AG04450 (cell line): ENCODE measurements around the gene MAN1B1. TPM values are rescaled to one million over a fixed set of nuclear protein-coding genes. Genes with fewer than 3 reads are reported as not detected.

Experiments used
- CTCF ChIA-PET: fragments of 300-600, 350-600 bp; formaldehyde crosslinking; extraction: SDS; loops from one replicate; lab custom pipeline; 2022; ENCODE audit warnings: antibody characterized with exemption, inconsistent platforms; lab: Charles Lee
- POLR2A ChIA-PET: fragments of 350-600 bp; formaldehyde crosslinking; extraction: SDS; loops from one replicate; lab custom pipeline; 2021; ENCODE audit warnings: antibody characterized with exemption, inconsistent platforms; lab: Yijun Ruan, JAX
- DNase-seq: peaks from one replicate; pipeline ENCODE4 v3.0.0-alpha.2; 2011; ENCODE audit warnings: low read depth, low spot score
- H3K27ac ChIP-seq: one replicate; pipeline ENCODE4 v1.5.1; 2012; ENCODE audit warnings: low read depth, low read length, control low read depth
- H3K27me3 ChIP-seq: one replicate; pipeline ENCODE4 v1.6.0; 2012; ENCODE audit warnings: low read length; ENCODE audit not compliant: control insufficient read depth, insufficient read depth
- H3K4me3 ChIP-seq: 2 replicates; pipeline ENCODE4 v1.5.1; 2011; ENCODE audit warnings: mild to moderate bottlenecking, low read depth, low read length, control low read depth
- H3K9me3 ChIP-seq: 2 replicates; pipeline ENCODE4 v1.5.1; 2012; ENCODE audit warnings: low read length; ENCODE audit not compliant: control insufficient read depth, insufficient read depth
- CTCF ChIP-seq: IDR thresholded peaks from 2 replicates; pipeline ENCODE4 v1.5.1; 2011; ENCODE audit warnings: low read depth, low read length, control low read depth, inconsistent platforms
- polyA plus RNA-seq: library from polyadenylated mRNA; depleted of rRNA; stranded (reverse); fragments of >200 nt; gene quantifications from 2 replicates; pipeline ENCODE4 v1.2.3, GENCODE V29; 2011

MAN1B1 gene
- polyA plus RNA-seq, 1 experiment, result 40.8 TPM

GRCh38 chr9:137139468-137140150 is 52.8 kb downstream of the MAN1B1 start:
- no peak for DNase-seq
- ChIA-PET CTCF (no interaction called here), POLR2A (interaction anchor here (2.3 kb wide), 1 partner anchor 10 kb away, joined by 12 read pairs; no protein-coding TSS in a partner anchor)
- Histone ChIP-seq H3K27ac (no peak overlapping the region), H3K27me3 (peaks cover 52% of the 10 kb centered on the region), H3K9me3 (no peaks in the 10 kb centered on the region; the same call in 1 of the 2 replicates), H3K4me3 (no peak overlapping the region)
- no peak for TF ChIP-seq CTCF

DNA sequence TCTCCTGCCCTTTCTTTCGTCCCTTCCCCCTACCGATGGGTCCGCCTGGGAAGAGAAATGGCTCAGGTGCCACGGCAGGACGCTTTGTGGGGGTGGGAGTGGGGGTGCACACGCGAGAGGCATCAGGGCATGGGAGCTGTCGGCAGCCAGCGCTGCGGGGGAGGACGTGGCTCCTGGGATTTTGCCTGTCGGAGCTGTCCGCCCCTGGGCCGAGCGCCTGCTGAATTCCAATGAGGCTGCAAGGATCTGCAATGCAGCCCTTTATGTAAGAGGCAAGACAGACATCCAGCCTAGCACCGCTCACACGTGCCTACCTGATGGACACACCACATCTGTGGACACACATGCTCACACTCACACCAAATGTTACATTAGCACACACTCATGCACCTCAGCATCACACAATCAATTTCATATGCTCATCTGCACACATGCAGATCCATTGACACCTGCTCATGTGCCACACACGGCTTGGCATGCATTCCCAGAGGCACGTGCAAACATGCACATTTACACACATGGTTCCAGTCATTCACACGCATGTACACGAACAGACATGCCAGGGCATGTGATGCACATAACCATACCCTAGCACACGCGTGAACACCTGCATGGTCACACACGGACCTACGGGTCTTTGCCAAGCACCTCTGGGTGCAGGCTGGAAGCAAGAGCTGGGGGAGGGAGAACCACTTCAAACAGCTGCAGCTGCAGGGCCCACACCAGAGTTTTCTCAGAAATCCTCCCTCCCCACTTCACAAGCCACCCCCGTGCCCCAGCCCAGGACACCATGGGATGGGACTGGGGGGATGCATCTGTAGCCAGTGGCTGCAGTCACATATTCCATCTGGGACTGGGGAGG is 53.6 kb downstream of the MAN1B1 start:
- TF ChIP-seq CTCF, result no peak
- Histone ChIP-seq H3K27me3 (peaks cover 52% of the 10 kb centered on the region), H3K27ac (no peak overlapping the region), H3K9me3 (no peaks in the 10 kb centered on the region; the same call in 1 of the 2 replicates), H3K4me3 (no peak overlapping the region)
- ChIA-PET CTCF (interaction anchor here (0.6 kb wide), 1 partner anchor 13 kb away, joined by 6 read pairs; no protein-coding TSS in a partner anchor), POLR2A (interaction anchor here (2.3 kb wide), 1 partner anchor 10 kb away, joined by 12 read pairs; no protein-coding TSS in a partner anchor)
- DNase-seq, result no peak

- no peak overlapping the region for H3K27ac ChIP-seq
- H3K9me3 ChIP-seq, result no peaks in the 10 kb centered on the region; the same call in 1 of the 2 replicates
- ChIA-PET POLR2A (no interaction called here), CTCF (no interaction called here)
- DNase-seq, result no peak
- TF ChIP-seq CTCF, result no peak
- H3K27me3 ChIP-seq, result peaks cover 51% of the 10 kb centered on the region
- H3K4me3 ChIP-seq, result no peak overlapping the region
Observed at GRCh38 chr9:137141050-137141810, 54.4 kb downstream of the MAN1B1 start.

- no peaks in the 10 kb centered on the region; the same call in 1 of the 2 replicates for H3K9me3 ChIP-seq
- POLR2A ChIA-PET, result no interaction called here
- no peak for DNase-seq
- CTCF ChIA-PET, result no interaction called here
- H3K4me3 ChIP-seq, result no peak overlapping the region
- H3K27me3 ChIP-seq, result peaks cover 41% of the 10 kb centered on the region
- no peak overlapping the region for H3K27ac ChIP-seq
- no peak for TF ChIP-seq CTCF
Observed at GRCh38 chr9:137141976-137142936, 55.5 kb downstream of the MAN1B1 start.
